DND-41 (cell line): ENCODE results near the gene GALNT13.

Source experiments
- CTCF ChIP-seq: IDR thresholded peaks from 2 replicates; pipeline ENCODE4 v1.5.1; 2012; ENCODE audit warnings: borderline replicate concordance, low read length, moderate library complexity, mild to moderate bottlenecking; ENCODE audit not compliant: poor library complexity, severe bottlenecking; ENCODE audit errors: extremely low read depth
- EZH2 ChIP-seq: IDR thresholded peaks from 3 replicates; pipeline ENCODE4 v1.6.1; 2012; ENCODE audit warnings: borderline replicate concordance, low read depth, mild to moderate bottlenecking, moderate library complexity, low read length, inconsistent platforms; ENCODE audit not compliant: severe bottlenecking

DNA sequence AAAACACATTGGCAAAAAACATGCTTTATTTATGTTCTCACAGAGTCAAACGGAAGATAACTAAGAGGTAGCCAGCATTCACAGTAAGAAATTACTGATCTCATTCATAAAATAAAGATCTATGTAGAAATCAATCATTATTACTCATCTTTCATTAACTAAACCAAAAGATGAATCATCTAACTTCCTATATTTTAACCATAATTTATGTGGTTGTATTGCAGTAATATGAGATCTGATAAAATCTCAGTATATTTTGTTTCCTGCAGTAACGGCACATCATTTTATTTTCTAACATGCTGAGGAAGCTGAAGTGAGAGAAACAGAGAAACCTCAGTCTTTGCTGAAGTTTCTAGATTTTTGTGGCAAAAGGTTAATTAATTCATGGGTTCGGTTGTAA lies 375.8 kb downstream of the GALNT13 start:
- no peak for TF ChIP-seq EZH2
- TF ChIP-seq CTCF, result no peak
